Parietal lobe (tissue), 2 donors: Measurements from ENCODE around the gene THSD8. TPM values are rescaled to one million over a fixed set of nuclear protein-coding genes. Genes with fewer than 3 reads are reported as not detected.

Experiments used
- small RNA-seq: library from RNA; depleted of rRNA; stranded (forward); fragments of <200 nt; gene quantifications from one replicate; pipeline ENCODE3, GENCODE V24; 2014; ENCODE audit warnings: low replicate concordance
- total RNA-seq: library from RNA; depleted of rRNA; stranded (reverse); fragments of >200 nt; gene quantifications from one replicate; pipeline ENCODE4 v1.2.3, GENCODE V29; 2014

THSD8 gene
- not detected for total RNA-seq

GRCh38 chr19:12801466-12802266 is at the start of gene THSD8, which contains the start of gene PRDX2:
TSS of gene THSD8 (plus strand) at chr19:12802069. CDS start at chr19:12802072, 3 bp downstream.
TSS of gene PRDX2 (minus strand) at chr19:12801800. CDS start at chr19:12801261, 539 bp downstream.

DNA sequence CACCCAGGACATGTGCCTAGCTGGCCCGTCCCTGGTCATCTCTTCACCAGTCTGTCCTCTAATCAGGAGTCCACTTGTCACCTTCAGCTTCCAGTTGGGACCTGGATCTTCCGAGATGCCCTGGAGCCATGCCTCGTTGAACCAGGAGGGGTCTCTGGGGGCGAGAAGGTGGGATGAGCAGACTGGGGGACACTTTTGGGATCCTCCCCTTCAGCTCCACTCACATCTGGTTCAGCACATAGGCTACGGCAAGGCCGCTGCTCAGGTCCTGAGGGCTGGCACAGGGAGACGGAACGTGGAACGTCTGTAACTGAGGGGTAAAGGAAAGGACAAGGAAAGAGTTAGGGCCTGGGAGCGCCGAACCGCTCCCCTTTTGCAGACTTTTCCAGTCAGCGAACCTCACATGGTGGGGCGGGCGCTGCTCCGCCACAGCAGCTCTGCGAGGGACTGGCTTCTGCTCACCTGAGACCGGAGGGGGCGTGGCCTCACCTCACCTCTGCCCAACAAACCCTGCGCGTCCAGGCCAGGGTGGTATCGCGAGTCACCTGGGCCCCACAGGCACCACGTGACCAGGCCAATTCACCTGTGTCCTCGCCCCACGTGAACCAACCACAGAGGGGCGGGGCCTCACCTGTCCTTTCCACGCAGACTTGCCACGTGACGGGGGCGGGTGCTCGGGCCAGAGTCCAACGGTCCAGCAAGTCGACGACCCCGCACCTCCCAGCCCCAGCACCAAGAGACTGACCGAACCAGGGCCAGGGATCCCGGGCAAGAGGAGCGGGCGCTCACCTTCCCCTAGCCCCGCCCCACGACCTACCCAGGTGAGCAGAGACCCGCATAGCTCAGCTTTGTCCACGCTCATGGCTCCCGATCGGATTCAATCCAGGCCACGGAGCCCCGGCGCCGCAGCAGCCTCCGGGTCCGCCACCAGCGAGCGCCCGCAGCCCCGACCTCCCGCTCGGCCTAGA is 27.0 kb upstream of the THSD8 start, which contains the start of gene HOOK2:
Gene HOOK2, minus strand, starts transcription at position 965 of the 968 bp plus-strand sequence. Its CDS starts 103 bp downstream, at position 862.

GRCh38 chr19:12791345-12792050 is 10.4 kb upstream of the THSD8 start, which contains the start of gene JUNB:
TSS of gene JUNB (plus strand) at chr19:12791486. CDS start at chr19:12791772, 286 bp downstream.

GRCh38 chr19:12806242-12807081 is 4.6 kb downstream of the THSD8 start, which contains the start of gene RNASEH2A:
TSS of gene RNASEH2A (plus strand) at chr19:12806584. CDS start at chr19:12806674, 90 bp downstream.

GRCh38 chr19:12834566-12834943 is 32.7 kb downstream of the THSD8 start, which contains the start of gene RTBDN:
TSS of gene RTBDN (minus strand) at chr19:12834579. CDS start at chr19:12829979, 4,600 bp downstream.

GRCh38 chr19:12838182-12838885 is 36.5 kb downstream of the THSD8 start, which contains the start of gene MAST1:
TSS of gene MAST1 (plus strand) at chr19:12838515. CDS start at chr19:12838573, 58 bp downstream.

Small RNA genes within 50 kb of the gene (small RNA-seq; reads per million reads assigned to genes)
- not detected for gene MIR5684
- gene MIR6794, result not detected

Other genes with a start within 250 kb of the THSD8 start
- gene ZNF490, start 191.3 kb upstream of the THSD8 start, total RNA-seq, result 21.6 TPM
- 29.1 TPM for gene ZNF791, start 191.1 kb upstream of the THSD8 start, total RNA-seq
- gene MAN2B1, start 135.3 kb upstream of the THSD8 start, total RNA-seq, result 13.8 TPM
- gene WDR83, start 135.3 kb upstream of the THSD8 start, total RNA-seq, result 14.4 TPM
- gene DHPS, start 120.2 kb upstream of the THSD8 start, total RNA-seq, result 110 TPM
- gene GNG14, start 114.1 kb upstream of the THSD8 start, total RNA-seq, result not detected
- 8.1 TPM for gene FBXW9, start 105.4 kb upstream of the THSD8 start, total RNA-seq
- 90.1 TPM for gene TNPO2, start 78.1 kb upstream of the THSD8 start, total RNA-seq
- gene TRIR, start 67.4 kb upstream of the THSD8 start, total RNA-seq, result 157 TPM
- 45.4 TPM for gene GET3, start 64.6 kb upstream of the THSD8 start, total RNA-seq
- gene BEST2, start 50.3 kb upstream of the THSD8 start, total RNA-seq, result not detected
- 35.4 TPM for gene HOOK2, start 26.5 kb upstream of the THSD8 start, total RNA-seq
- gene JUNB, start 10.6 kb upstream of the THSD8 start, total RNA-seq, result 10.3 TPM
- 189 TPM for gene PRDX2, start 269 bp upstream of the THSD8 start, total RNA-seq
- gene RNASEH2A, start 4.5 kb downstream of the THSD8 start, total RNA-seq, result 16.9 TPM
- gene RTBDN, start 32.5 kb downstream of the THSD8 start, total RNA-seq, result 2.2 TPM
- gene MAST1, start 36.4 kb downstream of the THSD8 start, total RNA-seq, result 131 TPM
- gene DNASE2, start 79.4 kb downstream of the THSD8 start, total RNA-seq, result 2.5 TPM
- gene KLF1, start 85.1 kb downstream of the THSD8 start, total RNA-seq, result 0.31 TPM
- 25.7 TPM for gene GCDH, start 89.1 kb downstream of the THSD8 start, total RNA-seq
- gene SYCE2, start 117.2 kb downstream of the THSD8 start, total RNA-seq, result not detected
- 55.7 TPM for gene FARSA, start 131.6 kb downstream of the THSD8 start, total RNA-seq
- gene CALR, start 136.5 kb downstream of the THSD8 start, total RNA-seq, result 211 TPM
- 35.1 TPM for gene RAD23A, start 143.8 kb downstream of the THSD8 start, total RNA-seq
- gene GADD45GIP1, start 155.2 kb downstream of the THSD8 start, total RNA-seq, result 15.3 TPM
- not detected for gene DAND5, start 167.5 kb downstream of the THSD8 start, total RNA-seq
- gene NFIX, start 193.4 kb downstream of the THSD8 start, total RNA-seq, result 235 TPM